GM08714 (cell line): Measurements from ENCODE around the gene IRF1.
A peak's percentile ranks its signal among the peaks of the same experiment; 100 is the strongest.

Experiments used
- H3K4me3 ChIP-seq: fragments of 200-500 bp; sonication (Bioruptor generic); 2 replicates; pipeline ENCODE4 v1.5.1; 2014; ENCODE audit warnings: mild to moderate bottlenecking, low read length, inconsistent platforms
- ZNF274 ChIP-seq: IDR thresholded peaks from 2 replicates; pipeline ENCODE4 v1.6.1; 2012; ENCODE audit warnings: mild to moderate bottlenecking, low read depth, low read length

Gene IRF1

DNA sequence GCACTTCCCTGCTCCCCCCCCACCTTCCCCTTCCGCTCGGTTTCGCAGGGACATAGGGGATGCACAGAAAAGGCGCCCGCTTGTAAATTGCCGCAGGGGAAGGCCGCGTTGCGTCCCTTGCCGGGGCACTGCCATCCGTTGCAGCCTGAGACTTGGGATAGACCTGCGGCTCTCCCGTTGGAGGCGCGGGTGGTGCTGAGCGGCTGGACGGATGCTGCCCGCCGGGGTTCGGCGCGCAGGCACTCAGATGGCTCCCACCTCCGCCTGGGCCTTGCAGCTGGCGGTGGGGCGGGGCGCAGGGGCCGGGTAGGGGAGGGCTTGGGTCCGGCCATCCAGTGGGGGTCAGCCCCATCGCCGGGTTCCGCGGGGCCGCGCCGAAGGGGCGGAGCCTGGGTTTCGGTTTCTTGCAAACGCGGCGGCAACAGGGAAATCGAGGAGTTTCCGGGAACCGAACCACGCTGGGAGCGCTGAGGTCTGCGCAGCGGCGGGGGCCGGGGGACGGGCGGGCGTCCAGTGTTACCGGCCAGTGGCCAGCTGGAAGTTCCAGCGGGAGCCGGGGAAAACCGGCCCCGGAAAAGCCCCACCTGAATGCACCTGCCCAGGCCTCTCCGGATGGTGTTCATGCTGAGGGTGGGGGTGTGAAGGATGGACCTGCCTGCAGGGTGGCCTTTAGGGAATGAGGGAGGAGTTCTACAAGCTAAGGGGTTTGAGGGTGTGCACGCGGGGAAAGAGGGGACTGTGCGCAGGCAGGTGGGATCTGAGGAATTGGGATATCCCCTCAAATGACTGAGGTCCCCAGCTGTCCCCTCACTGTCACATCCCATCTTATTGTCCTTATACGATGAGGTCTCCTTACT is 6.3 kb upstream of the IRF1 start:
- H3K4me3 ChIP-seq = peak overlapping the region; percentile 86; the same call in 1 of the 2 replicates
- no peak for TF ChIP-seq ZNF274

DNA sequence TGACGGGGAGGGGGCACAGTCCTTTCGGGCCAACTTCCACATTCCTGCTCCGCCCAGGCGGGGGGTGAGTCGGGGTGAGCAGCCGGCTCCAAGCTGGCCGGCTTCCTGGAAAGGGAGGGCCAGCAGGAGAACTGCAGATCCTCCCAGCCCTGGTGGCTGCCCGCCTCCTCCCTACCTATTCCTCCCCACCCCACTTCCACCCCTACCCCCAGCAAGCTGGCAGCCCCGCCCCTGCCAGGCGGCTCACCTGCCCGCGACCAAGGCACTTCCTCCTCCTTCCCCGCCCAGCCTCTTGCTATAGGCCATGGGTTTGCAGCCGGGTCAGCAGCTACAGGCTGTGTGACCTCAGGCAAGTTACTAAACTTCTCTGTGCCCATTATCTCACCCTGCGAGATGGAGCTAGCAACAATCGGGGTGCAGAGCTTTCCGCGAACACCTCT is 5.6 kb upstream of the IRF1 start:
- no peak for TF ChIP-seq ZNF274
- H3K4me3 ChIP-seq = peak overlapping the region; percentile 86; the same call in 1 of the 2 replicates

DNA sequence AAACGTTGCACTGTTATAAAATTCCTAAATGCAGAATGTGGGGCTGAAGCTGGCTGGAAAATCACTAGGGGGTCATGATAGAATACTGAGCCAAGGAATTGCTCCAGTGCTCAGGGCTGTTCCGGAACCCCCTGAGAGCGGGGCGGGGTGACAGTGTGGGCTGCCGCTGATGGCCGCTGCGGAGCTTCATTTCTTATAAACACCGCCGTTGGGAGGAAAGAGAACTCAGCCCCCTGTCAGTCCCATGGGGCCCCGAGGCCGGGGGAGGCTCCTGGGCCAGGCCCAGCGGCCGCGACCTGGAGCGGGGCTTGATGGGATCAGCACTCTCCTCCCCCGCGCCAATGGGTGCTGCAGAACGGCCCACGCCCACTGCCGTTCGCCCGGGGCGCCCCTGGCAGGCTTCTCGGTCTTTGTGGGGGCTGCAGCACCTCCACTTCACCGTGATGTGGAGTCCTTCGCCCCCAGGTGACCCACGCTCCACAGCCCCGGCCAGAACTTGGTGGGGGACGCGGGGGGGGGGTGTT is 5.2 kb upstream of the IRF1 start:
- TF ChIP-seq ZNF274 = no peak

DNA sequence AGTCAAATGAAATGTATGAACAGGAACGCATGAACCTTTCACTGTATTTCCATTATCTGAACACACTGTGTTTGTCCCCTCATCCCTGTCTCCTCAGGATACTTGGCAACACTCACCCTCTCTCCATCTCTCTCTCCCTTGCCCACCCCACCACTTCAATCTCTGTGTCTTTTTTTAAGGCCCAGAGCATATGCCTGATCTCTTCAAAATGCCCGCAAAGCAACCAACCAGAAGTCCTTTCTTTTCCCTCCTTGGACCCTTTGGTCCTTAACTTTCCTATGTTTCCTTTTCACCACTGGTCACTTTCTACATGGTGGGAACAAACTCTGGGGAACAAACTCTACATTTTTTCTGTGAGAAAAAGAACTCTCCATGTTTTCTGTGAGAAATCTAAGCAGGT is 3.2 kb upstream of the IRF1 start:
- H3K4me3 ChIP-seq = no peak overlapping the region
- no peak for TF ChIP-seq ZNF274

More for the DNA sequence above, 5.2 kb upstream of the IRF1 start:
- peak overlapping the region; percentile 86; the same call in 1 of the 2 replicates for H3K4me3 ChIP-seq

DNA sequence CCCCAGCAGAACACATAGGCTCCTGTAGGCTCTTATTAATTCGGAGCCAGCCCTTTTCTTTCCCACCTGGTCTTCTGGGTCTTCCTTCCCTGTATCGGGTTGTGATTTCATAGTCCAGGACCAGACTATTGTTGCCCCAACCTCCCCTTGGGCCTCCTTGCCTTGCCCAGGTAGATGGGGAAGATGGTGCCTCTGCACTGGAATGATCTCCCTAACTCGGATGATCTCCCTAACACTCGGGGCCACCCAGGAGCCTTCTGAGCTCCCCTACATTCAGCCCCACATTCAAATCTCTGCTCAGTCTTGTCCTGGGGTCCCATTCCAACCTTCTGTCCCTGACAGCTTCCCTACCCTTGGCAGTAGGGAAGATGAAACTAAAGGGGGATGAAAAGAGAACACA is 2.7 kb upstream of the IRF1 start:
- no peak for TF ChIP-seq ZNF274
- no peak overlapping the region for H3K4me3 ChIP-seq

DNA sequence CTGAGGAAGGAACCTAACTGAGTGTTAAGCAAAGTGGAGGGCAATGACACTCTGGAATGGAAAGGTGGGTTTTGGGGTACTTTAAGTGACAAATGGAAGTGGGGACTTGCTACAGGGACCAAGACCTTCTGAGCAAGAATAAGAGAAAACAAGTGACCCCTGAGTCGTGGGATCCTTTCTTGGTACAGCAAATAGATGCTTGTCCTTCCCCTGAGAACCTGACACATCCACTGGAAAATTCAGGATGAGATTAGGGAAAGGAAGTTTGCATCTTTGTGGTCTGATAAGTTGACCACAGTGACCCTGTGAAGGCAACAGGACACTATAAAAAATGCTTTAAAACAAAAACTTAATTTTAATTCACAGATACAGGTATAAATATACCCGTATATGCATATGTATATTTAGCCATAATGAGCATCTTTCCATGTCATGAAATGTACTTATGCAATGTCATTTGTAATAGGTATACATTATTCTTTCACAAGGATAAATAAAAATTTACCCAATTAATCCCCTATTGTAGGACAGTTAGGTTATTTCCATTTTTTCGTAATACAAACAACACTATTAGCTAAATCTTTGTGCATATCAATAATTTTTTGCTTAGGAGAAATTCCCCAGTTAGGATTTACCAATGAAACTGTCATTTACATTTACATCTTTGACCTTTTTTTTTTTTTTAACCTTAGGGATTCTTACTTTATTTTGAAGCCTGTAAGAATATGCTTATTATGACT is 2.0 kb upstream of the IRF1 start:
- TF ChIP-seq ZNF274 = no peak
- H3K4me3 ChIP-seq = no peak overlapping the region

DNA sequence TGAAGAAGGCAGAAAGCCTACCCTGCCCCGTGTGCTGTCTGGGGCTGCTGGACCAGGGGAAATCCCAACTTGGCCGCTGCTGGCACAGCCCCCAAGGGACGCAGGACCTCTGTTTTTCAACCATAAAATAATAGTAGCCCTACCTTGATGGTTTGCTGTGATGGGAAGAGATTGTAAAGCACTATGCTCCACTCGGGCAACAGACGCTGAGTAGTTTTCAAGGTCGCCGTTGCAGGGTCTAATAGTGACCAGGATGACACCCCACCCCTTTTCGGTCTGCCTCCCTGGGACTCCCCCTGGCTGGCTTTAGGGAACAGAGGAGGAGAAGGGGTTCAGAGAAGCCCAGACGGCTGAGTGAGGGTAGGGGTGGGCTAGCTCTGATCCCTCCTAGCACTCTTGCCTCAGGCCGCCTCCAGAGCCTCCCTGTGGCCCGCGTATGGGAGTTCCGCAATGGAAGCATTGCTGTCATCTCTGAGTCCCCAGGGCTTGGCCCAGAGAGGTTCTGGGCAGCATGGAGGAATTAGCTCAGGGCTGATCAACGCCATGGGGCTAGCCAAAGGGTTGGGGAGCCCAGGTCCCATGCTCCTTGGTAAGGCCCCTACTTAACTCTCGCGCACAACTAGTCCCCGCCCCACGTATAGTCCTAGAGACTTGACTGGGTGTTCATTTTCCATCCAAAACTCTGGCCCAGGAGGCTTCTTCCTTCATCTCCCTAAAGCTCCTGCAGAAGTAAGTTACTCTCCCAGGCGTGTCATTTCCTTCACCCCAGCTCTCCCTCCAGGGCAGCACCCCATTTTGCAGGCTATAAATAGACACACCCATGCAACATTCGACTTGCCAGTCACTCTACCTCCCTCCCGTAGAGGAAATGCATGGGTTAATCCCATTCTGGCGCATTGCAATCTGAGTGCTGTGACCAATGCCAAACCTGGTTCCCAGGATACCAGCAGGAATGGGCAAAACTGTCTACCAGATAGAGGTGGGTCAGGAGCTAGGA is 1.1 kb upstream of the IRF1 start:
- peak overlapping the region; percentile 45; the same call in 1 of the 2 replicates for H3K4me3 ChIP-seq
- no peak for TF ChIP-seq ZNF274

DNA sequence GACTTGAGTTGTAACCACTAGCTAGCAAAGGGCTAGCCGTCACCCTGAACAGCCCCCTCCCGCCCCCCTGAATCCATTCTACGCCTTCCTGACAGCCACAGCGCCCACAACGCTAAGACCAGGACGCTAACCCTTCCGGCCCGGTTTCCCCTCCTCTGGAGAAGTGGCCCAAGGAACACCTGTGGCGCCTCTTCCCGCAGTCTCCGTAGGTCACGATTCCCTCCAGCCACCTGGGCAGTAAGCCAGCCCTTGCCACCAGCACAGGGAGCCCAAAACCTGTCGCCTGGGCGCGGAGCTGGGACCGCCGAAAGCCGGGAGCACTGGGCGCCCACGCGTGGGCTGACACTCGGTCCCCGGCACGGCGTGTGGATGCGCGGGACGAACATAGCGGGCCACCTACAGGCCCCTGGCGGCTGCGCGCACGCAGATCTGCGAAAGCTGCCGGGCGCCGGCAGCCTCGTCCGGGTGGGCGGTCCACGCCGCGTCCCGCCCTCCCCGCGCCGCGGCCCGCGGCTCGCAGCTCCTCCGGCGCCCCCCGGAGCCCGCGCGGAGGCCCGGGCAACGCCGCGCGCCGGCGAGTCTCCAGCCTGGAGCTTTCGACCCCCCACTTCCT is 596 bp downstream of the IRF1 start:
- peak overlapping the region; percentile 95 for H3K4me3 ChIP-seq
- TF ChIP-seq ZNF274 = no peak

DNA sequence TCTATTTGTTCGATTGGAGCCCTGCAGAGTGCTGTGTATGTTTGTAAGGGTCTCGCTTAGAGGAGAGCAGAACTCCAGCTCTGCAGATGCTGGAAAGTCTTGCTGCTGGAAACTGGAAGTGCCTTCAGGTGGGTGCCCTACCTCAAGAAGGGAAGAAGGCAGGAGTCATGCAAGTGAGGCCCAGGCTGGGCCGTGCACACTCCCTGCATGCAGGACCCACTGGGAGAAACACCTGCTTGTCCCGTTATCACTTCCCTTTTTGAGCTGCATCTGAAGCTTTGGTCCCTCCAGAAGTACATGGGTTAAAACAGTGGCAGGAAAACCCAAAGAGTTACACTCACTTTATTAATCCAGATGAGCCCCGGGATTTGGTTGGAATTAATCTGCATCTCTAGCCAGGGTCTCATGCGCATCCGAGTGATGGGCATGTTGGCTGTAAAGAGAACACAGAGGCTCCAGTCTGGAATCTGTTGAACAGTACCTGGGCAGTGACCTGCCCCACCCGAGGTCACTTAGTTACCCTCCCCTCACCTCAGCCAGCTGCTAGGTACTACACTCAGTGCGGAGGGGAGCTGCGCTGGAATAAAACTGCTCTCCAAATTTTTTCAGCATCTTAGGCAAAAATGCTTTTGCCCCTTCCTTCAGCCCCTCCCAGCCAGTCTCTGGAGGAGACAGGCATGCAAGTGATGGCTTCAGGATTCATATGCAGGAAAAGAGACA is 1.4 kb downstream of the IRF1 start:
- TF ChIP-seq ZNF274 = no peak
- H3K4me3 ChIP-seq = peak overlapping the region; percentile 95

DNA sequence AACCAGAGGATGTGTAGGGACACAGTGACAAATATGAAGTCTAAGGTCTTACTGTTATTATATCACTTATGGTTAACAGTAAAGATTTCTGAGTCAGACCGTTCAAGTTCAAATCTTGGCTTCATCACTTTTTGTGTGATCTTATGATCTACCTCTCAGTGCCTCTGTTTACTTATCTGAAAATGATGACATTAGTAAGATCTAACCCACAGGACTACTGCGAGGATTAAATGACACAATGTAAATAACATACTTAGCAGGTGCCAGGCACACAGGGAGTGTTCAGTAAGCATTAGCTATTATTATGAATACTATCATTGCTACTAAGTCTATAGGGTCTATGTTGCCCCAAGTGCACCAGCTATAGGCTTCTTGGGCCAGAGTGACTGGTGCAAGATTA is 2.0 kb downstream of the IRF1 start:
- peak overlapping the region; percentile 95 for H3K4me3 ChIP-seq
- no peak for TF ChIP-seq ZNF274

DNA sequence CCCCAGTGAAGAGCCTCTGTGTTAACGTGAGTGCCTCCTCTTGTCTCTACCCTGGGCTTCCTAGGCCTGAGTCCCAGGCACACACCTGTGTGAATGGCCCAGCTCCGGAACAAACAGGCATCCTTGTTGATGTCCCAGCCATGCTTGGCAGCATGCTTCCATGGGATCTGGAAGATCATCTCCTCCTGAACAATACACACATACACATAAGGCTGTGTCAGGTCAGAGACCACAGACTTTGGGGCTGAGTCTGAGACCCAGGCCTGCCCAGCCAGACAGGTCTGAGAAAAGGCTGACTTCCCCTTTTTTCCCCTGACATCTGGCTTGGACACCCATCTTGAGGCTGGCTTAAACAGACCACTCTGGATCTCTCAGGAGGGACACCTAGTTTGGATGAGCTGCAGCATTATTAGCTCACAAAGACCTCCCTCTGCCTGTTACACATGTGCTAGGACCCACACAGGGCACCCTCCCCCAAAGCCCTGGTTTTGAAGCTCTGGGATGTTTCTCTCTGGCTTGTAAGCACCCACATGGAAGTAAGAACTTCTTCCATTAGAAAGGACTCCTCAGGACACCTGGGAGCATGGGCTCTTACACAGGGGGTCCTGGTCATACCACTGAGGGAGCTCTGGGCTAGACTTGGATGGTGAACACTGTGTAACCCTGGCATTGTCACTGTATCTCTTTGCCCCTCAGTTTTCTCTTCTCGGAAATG is 2.6 kb downstream of the IRF1 start:
- H3K4me3 ChIP-seq = peak overlapping the region; percentile 95
- no peak for TF ChIP-seq ZNF274

DNA sequence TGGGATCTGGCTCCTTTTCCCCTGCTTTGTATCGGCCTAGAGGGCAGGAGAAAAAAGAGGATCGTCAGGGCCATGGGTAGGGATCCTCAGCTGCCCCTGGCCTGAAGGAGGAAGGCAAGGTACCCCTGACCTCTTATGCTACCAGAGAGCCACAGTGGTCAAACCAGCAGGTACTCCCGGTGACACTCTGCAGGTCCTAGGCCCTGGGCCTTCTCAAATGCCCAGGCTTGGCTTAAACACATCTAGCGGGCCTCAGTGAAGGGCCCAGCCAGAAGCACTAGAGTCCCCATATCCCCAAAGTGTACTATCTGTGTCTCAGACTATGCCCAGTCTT is 3.5 kb downstream of the IRF1 start:
- TF ChIP-seq ZNF274 = no peak

More for the DNA sequence above, 3.5 kb downstream of the IRF1 start:
- no peak overlapping the region for H3K4me3 ChIP-seq
